IPS-11a (cell line): ENCODE measurements around the gene NCLN.

Experiments
- H3K4me3 ChIP-seq: one replicate; pipeline ENCODE4 v1.5.1; 2013; ENCODE audit warnings: low read depth, low read length, control low read depth

NCLN gene

DNA sequence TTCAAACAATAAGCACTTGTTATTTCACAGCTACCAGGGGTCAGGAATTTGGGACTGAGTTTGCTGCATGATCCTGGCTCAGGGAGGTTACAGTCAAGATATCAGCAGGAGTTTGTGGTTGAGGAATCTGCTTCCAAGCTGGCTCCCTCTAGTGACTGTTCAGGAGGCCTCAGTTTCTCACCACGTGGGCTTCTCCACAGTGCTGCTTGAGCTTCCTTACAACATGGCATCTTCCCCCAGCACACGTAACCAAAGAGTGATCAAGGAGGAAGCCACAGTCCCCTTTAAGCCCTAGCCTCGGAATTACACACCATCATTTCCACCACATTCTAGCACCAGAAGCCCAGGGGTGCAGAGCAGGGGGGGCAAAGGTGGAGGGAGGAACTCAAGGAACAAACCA lies 67.5 kb downstream of the NCLN start:
- no peak overlapping the region for H3K4me3 ChIP-seq

DNA sequence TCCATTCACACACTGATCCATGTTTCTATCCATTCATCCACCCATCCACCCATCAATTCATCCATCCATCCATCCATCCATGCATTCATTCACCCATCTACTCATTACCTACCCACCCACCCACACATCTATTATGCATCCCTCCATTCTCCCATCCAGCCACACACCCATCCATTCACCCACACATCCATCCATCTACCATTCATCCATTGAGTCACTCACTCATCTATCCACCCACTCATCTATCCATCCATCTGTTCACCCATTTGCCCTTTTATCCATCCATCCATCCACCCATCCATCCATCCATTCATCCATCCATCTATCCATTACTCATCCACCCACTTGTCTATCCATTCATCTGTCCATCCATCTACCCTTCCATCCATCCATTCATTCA lies 68.8 kb downstream of the NCLN start:
- no peak overlapping the region for H3K4me3 ChIP-seq

DNA sequence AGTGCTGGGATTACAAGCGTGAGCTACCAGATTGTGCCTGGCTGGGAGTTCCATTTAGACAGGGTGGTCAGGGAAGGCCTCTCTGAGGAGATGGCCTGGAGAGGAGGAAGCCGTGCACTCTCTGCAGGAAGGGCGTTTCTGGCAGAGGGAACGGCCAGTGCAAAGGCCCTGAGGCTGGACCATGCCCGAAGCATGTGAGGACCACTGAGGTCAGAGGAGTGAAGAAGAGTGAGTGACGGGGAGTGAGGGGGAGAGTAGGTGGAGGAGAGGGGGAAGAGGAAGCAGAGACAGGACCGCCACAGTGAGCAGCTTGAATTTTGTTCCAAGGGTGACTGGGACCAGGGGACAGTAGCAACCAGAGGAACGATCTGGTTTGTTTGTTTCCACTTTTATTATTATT lies 71.3 kb downstream of the NCLN start:
- no peak overlapping the region for H3K4me3 ChIP-seq
